Activated CD8-positive, alpha-beta memory T cell treated with anti-CD3 and anti-CD28 coated beads for 36 hours (primary cell): ENCODE measurements around the gene SUPT6H. TPM values are rescaled to one million over a fixed set of nuclear protein-coding genes. Genes with fewer than 3 reads are reported as not detected.

ENCODE experiments used
- CTCF ChIA-PET: fragments of 350-600 bp; sonication (Branson Sonifier 250); formaldehyde crosslinking; loops from one replicate; lab custom pipeline; 2021; ENCODE audit warnings: antibody characterized with exemption; lab: Charles Lee
- POLR2A ChIA-PET: fragments of 350-600 bp; sonication (Branson Sonifier 250); formaldehyde crosslinking; loops from one replicate; lab custom pipeline; 2021; ENCODE audit warnings: antibody characterized with exemption; lab: Charles Lee
- total RNA-seq, 2 experiments: library from RNA; stranded (reverse); gene quantifications; one replicate each; pipeline ENCODE4 v1.2.3, GENCODE V29; 2021

The SUPT6H gene
- total RNA-seq: 10 to 100 TPM; 81.7 to 82.6 TPM

DNA sequence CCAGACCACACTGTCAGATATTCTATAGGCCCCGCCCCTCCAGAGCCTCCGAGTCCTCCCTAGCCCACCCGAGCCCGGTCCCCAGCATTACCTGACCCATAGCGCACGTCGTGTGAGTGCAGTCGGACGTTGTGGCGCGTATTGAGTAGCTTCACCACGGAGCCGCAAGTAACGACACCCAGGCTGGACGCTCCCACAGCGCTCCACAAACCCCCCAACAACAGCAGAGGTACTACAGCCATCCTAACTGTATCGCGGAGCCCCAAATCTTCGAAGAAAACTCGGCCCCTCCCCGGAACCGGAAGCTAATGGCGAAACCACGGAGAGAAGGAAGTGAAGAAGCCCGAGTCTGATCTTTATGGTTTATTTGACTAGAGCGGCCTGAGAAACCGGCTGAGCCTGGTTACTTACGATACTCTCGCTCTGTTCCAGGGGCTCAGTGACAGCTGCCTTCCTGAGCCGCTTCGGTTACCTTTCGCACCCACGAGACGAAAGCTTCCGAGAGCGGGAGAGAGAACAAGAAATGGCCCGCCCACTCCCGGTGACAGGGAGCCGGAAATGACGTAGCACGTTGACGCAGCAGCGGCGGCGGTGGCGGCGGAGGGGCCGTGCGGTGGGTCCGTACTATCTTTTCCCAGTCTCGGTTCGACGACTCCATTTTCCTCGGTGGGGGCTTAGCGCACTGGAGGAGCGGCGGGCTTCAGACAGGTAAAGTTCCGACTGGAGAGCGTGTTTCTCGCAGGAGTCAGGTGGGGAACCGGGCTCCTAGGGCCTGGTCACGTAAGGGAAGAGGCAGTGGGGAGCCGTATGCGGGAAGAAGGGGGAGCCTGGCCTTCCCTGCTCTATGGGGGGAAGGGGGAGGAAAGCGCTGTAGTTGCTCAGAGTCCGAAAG lies at the start of gene SUPT6H, which contains the start of gene SDF2:
Gene SUPT6H, plus strand, starts transcription at position 571 of the 892 bp plus-strand sequence. CDS start 11,197 bp downstream, outside the sequence.
Gene SDF2, minus strand, starts transcription at position 272 of the 892 bp plus-strand sequence. Its CDS starts 30 bp downstream, at position 242.
- CTCF ChIA-PET: interaction anchor here (1.0 to 3.2 kb wide), 3 partner anchors 15 to 65 kb away, joined by 4 to 15 read pairs (median 8); partner anchors contain the start of genes BLTP2 and TLCD1
- POLR2A ChIA-PET: interaction anchor here (1.0 to 2.8 kb wide), 8 partner anchors 12 to 63 kb away, joined by 3 to 30 read pairs (median 5); partner anchors contain the start of genes BLTP2, PROCA1 and RPL23A

DNA sequence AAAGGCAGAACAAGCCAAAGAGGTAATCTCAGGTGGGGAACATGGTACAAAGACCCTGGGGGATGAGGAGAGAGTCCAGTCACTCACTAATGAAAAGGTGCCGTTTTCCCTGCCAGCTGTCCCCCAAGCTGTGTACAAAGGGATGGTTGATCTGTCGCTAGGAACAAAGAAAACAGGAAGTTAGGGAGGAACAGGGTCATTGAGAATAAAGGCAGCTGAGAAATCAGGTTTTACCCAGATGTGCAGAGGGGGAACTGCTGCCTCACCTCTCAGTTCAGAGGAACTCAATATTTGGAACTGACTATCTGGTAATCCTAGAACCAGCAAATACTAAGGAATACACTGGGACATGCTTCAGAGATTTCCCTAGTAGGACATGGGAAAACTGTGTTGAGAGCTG lies 49.5 kb upstream of the SUPT6H start:
- POLR2A ChIA-PET: no interaction called here
- CTCF ChIA-PET: interaction anchor here (0.8 to 2.5 kb wide), 13 partner anchors 12 to 120 kb away, joined by 3 to 6 read pairs (median 3); partner anchors contain the start of gene PIGS

DNA sequence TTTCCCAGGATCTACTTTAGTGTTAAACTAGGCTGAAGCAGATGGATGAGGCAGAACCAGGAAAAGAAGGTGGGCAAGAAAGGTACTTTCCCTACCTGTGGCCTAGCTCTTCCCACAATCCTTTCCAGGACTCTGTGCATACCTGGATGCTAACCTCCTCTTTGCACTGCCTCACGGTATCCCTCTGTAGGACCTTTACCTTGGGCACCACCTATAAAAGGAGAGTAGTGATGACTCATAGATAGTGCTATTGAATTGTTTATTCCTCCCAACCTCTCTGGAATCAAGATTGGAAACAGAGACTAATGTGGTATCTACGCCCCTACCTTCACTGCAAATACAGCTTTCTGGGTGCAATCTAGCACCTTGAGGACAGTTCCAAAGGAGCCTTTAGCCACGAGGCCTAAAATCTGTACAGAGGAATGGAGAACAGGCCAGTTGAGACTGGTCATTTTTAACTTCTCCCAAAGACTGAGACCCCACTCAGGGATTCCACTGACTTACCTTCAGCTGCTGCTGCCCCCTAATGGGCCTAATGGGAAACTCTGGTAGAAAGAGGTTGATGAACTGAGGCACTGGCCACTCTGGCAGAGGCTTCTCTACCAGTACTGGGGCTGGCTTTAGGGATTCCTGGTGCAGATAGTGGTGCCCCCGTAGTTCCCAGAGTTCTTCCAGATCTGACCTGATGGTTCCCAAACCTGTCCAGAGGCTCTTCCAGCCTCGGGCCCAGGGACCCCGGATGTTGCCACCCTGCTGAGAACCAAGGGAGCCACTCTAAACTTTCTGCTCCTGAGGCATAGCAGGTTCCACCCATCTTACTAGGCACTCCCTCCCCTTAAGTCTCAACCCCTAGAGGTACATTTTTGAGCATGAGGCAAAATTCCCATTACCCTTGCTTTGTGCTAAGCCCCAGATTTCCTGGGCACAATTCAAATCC lies 48.8 kb upstream of the SUPT6H start:
- ChIA-PET CTCF (interaction anchor here (0.8 to 2.5 kb wide), 13 partner anchors 12 to 121 kb away, joined by 3 to 6 read pairs (median 3); partner anchors contain the start of gene PIGS), POLR2A (no interaction called here)

DNA sequence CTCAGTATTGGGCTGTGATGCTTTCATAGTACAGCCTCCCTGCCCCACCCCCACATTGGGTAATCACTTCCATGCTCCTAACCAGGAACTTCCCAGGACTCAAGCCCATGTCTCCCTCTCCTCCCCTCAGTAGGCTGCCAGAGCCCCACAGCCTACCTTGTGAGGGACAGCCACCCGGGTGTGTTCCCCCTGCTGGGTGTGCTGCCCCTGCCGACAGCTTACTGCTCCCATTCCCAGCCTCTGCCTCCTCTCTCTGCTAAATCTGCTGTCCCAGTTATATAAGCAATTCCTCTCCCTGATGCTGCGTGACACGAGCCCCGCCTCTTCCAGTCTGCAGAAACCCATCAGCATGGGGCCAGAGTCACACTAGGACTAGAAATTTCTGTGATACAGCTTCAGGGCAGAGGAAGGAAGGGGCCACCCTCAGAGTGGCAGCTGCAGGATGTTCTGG lies 48.0 kb upstream of the SUPT6H start, which contains the start of gene RSKR:
Gene RSKR, minus strand, starts transcription at position 255 of the 451 bp plus-strand sequence. Its CDS starts 24 bp downstream, at position 231.
- ChIA-PET CTCF (interaction anchor here (1.5 to 2.5 kb wide), 3 partner anchors 20 to 121 kb away, joined by 3 to 6 read pairs (median 6); no protein-coding TSS in a partner anchor), POLR2A (no interaction called here)

GRCh38 chr17:28615260-28615940 lies 46.6 kb upstream of the SUPT6H start:
- ChIA-PET CTCF (interaction anchor here (1.0 kb wide), 1 partner anchor 65 kb away, joined by 3 read pairs; no protein-coding TSS in a partner anchor), POLR2A (no interaction called here)

- ChIA-PET CTCF (no interaction called here), POLR2A (no interaction called here)
Measured at GRCh38 chr17:28616281-28616680, 45.7 kb upstream of the SUPT6H start.

DNA sequence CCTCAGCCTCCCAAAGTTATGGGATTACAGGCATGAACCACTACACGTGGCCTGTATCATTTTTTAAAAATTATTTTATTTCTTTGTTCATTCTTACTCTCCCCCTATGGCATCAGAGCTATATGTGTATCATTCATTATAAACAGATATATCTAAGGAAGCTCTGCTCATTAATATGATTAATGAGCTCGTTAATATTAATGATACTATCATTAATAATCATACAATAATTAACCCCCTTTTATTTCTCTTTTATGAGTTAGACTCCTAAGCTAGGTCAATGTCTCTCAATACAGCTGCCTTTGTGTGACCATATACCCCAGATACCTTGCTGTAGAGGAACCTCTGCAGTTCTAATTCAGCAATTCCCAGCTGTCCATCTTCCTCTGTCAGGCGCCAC lies 43.5 kb upstream of the SUPT6H start:
- POLR2A ChIA-PET: no interaction called here

DNA sequence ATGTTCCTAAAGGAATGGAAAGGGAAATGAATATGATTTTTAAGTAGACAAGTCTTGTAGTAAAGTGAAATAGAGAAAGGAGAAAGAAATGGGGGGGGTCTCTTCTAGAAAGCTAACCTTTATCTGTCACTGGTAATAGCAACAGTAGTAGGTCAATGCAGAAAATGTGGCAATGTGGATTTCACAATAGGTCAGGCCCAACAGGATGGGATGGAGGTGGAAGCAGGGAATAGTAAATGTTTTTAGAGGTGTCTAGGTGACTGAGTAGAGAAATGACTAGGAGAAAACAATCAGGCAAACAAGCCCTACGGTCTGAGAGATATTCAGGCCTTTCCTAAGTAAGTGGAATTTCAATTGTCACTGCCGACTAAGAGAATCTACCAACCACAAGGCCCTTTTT lies 42.0 kb upstream of the SUPT6H start:
- POLR2A ChIA-PET: no interaction called here

More for the DNA sequence above, 43.5 kb upstream of the SUPT6H start:
- CTCF ChIA-PET: interaction anchor here (0.9 kb wide), 1 partner anchor 70 kb away, joined by 3 read pairs; no protein-coding TSS in a partner anchor

DNA sequence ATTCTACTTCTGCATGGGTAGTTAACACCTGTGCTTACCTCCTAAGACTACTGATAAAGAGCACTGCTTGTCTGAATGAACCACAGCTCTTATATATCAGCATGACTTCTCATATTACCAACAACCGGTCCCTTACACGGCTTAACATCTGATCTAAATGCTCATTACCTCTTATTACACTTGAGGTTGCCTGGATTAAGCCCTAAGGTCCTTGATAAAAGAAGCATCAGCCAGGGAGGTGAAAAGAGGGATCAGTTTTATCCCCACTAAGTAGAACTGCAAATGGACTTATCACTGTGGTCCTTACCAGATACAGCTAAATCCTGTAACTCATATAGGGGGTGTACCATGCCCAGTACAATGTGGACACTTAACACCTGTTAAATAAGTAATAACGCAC lies 39.8 kb upstream of the SUPT6H start:
- POLR2A ChIA-PET: no interaction called here

More for the DNA sequence above, 42.0 kb upstream of the SUPT6H start:
- CTCF ChIA-PET: no interaction called here

DNA sequence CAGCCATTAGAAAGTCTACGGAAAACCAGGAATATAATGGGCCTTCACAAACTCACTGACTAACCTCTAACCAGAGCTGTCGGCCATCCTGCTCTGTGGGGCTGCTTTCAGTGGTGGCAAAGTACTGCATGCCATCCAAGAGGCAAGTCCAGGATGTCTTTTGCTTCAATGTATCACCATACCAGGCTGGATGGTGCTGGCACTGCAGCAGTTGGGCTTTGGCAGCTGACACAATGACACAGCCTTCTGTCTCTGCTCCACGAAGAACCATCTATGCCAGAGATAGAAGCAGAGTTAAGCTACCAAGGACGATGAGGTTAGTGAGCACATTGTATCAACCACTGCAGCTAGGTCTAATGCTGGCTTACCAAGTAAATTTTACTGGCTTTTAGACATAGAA lies 38.3 kb upstream of the SUPT6H start:
- CTCF ChIA-PET: no interaction called here
- POLR2A ChIA-PET: no interaction called here

More for the DNA sequence above, 39.8 kb upstream of the SUPT6H start:
- CTCF ChIA-PET: no interaction called here

DNA sequence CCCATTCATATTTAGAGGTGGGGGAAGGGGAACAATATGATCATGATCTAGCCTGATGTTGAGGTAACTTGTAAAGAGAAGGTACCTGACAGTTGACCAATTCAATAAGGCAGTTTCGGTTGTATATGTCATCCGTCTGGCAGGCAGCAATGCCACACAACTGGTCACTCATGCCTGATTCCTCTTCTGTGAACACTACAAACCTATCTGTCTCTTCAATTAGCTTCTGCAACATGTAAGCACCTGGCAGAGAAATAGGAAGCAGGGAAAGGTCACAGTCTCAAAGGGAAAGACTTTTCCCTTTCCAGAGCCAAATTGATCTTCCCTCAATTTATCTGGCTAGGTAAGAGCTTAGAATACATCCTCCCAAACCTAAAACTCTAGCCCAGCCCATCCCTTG lies 37.9 kb upstream of the SUPT6H start:
- ChIA-PET CTCF (interaction anchor here (0.5 to 1.7 kb wide), 2 partner anchors 11 to 14 kb away, joined by 3 to 5 read pairs; no protein-coding TSS in a partner anchor), POLR2A (no interaction called here)

DNA sequence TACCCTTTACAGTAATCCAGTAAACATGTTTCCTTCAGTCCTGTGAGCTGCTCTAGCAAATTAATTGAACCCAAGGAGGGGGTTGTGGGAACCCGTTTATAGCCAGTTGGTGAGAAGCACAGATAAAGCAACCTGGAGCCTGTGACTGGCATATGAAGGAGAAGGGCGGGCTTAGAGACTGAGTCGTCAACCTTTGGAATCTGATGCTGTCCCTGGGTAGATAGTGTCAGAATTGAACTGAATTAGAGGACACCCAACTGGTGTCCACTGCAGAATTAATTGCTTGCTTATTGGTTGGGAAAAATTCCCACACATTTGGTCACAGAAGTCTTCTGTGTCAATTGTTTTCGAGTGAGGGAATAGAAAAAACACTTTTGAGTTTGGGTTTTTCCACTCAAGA lies 35.2 kb upstream of the SUPT6H start:
- POLR2A ChIA-PET: no interaction called here
- CTCF ChIA-PET: no interaction called here

DNA sequence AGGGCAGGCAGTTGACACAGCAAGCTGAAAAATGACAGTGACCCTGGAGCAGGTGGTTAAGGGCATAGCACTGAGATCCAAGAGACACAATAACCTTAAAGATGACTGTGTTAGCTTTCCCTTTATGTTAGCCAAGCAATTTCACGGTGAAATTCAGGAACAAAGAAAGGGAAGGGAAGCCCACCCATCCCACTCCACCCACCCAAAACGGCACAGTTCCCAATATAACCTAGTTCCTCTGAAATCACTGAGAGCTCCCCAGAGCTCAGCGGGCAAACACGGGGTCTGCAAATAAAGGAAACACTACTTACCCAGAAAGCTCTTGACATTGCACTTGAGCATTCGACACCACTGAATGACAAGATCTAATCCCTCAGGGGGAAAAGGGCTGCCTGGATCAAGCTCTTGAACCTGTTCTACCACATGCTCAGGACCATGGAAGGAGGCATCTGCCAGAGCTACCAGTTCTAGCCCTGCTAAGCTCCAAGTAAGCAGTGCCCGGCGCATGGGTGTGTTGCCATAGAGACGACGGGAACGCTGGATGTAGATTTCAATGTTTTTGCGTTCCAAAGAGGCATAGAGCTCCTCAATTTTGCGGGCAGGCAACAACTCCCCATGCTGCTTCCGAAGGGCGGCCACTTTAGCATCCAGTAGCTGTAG lies 27.7 kb upstream of the SUPT6H start:
- CTCF ChIA-PET: interaction anchor here (0.5 to 1.7 kb wide), 4 partner anchors 15 to 125 kb away, joined by 3 to 6 read pairs (median 4); no protein-coding TSS in a partner anchor
- POLR2A ChIA-PET: interaction anchor here (0.7 kb wide), 1 partner anchor 8 kb away, joined by 4 read pairs; no protein-coding TSS in a partner anchor

DNA sequence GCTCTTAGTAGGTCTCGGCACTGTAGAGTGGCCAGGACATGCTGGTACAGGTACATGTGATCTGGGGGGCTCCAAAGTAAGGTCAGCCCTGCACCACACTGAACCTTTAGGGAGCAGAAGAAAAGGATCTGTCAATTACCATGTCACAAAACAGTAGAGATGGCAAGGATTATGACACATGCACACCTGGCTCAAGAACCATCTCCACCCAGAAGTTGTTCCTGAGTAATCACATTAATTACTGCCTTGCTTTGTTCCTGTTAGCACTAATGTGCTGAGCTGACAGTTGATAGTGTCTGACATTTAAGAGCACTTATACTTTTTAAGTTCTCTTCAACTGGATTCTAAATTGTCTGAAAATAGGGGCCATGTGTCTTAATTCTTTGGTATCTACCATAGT lies 26.5 kb upstream of the SUPT6H start:
- ChIA-PET POLR2A (no interaction called here), CTCF (no interaction called here)

DNA sequence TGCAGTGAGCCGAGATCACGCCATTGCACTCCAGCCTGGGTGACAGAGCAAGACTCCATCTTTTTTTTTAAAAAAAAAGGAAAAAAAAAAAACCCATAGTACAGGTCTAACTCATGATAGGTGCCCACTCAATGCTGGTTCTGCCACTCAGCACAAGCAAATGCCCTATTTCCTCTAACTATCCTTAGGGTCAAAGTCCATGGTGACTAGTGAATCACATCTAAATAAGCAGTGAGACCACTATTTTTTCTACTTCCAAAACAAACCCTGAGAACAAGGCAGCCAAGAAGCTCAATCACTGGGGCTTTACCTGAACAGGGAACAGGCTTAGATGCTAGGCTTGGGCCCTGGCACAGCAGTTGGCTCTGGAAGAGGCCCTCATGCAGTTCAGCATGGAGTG lies 20.4 kb upstream of the SUPT6H start:
- CTCF ChIA-PET: interaction anchor here (0.6 to 1.1 kb wide), 2 partner anchors 11 to 16 kb away, joined by 3 to 4 read pairs; no protein-coding TSS in a partner anchor
- POLR2A ChIA-PET: interaction anchor here (0.6 to 0.8 kb wide), 3 partner anchors 12 to 20 kb away, joined by 3 to 4 read pairs (median 3); partner anchors contain the start of genes SDF2 and SUPT6H

DNA sequence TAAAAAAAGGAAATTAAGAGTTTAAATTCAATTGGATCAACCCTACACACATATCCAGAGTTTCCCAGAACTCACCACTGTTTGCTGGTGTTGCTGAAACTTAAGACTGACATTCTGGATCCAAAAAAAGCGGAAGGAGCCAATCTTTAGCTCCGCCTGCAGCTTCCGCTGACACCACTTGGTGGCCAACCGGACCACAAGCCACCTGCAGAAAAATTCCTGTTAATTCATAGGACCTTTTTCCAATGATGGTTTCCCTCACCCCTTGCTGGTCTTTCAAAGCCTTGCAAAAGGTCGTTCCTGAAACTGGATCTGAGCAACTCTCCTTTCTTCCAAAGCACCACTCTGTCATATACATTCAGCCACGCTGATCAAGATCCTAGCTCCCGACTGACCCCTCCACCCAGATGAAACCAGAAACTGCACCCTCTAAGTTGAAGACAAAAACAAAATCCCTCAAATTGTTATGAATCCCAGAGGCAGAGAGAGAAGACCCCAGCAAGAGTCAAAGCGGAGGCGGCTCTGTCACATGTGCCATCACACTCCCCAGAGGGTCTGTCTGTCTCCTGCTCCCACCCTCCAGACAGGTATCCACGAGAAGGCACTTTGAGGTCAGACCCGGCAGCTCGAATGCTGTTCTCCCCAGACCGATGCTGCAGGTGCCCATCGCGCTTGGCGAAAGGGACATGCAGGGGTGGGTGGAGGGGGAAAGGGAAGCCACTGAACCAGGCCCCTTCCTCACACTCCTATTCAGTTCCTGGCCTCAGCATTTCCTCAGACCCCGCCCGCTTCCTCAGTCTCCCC lies 17.8 kb upstream of the SUPT6H start:
- POLR2A ChIA-PET: interaction anchor here (0.6 to 4.2 kb wide), 9 partner anchors 12 to 67 kb away, joined by 3 to 30 read pairs (median 4); partner anchors contain the start of genes PROCA1, SDF2 and SUPT6H
- CTCF ChIA-PET: interaction anchor here (0.5 to 3.1 kb wide), 10 partner anchors 13 to 118 kb away, joined by 3 to 15 read pairs (median 3); partner anchors contain the start of genes PROCA1, SDF2 and SUPT6H
